ENCODE measurements around the gene ALPG.

The ALPG gene

DNA sequence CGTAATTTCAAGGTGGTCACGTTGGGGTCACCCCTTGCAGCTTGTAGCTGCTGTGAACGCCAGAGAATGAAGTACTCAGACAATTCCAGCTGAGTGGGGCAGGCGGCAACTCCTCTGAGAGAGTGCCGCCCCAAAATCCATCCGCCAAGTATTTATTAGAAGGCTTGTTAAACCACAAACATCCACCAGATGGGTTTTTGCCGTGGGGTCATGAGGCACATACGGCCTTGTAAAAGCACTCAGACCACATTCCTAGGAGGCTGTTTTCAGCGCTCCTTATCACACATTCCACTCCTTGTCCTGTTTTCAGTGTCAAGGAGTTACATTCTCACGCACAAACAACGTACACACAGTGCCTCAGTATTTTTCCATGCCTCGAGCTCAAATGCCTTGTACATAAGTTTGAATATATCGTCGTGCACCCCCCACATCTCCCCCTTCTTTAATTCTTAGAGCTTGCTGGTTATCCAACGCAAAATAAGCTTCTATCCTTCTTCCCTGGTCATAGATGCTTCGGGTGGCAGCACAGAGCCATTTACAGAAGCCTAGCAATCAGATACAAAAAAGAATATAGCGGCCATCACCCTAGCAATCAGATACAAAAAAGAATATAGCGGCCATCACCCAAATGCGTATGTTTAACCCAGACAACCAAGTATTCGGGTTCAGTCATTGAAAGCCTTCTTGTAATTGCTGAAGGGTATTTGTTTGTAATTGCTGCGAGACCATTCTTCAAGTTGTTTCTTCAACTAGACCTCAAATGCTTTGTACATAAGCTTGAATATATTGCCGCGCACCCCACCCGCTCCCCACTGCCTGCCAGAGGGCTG is 20.8 kb upstream of the ALPG start:
- Histone ChIP-seq H4K20me1 (ENCODE audit: low read depth, low read length) (no peaks in the 10 kb centered on the region), H3K9ac (ENCODE audit: low read length) (no peak overlapping the region), H3K79me2 (ENCODE audit: insufficient read depth, low read length) (no peaks in the 10 kb centered on the region), H3F3A (ENCODE audit: insufficient read depth) (no peaks in the 10 kb centered on the region), H3K36me3 (ENCODE audit: low read length) (no peaks in the 10 kb centered on the region), H3K9me2 (replicated peaks; ENCODE audit: insufficient read depth, low read length) (no peaks in the 10 kb centered on the region), H3K27me3 (ENCODE audit: low read length) (no peaks in the 10 kb centered on the region), H3K9me3 (ENCODE audit: insufficient read depth, low read length) (no peaks in the 10 kb centered on the region), H3K4me2 (ENCODE audit: low read depth, low read length, poor library complexity, severe bottlenecking) (no peak overlapping the region), H2AFZ (ENCODE audit: low read depth, low read length, severe bottlenecking) (no peak overlapping the region), H3K4me3 (ENCODE audit: insufficient read depth, low read length, poor library complexity, severe bottlenecking) (no peak overlapping the region), H3K27ac (ENCODE audit: low read depth, low read length) (no peak overlapping the region)
- no peak for TF ChIP-seq EZH2phosphoT487 (conservative IDR thresholded peaks at IDR 0.05; ENCODE audit: low read length)
- TF ChIP-seq, protein P1, sequence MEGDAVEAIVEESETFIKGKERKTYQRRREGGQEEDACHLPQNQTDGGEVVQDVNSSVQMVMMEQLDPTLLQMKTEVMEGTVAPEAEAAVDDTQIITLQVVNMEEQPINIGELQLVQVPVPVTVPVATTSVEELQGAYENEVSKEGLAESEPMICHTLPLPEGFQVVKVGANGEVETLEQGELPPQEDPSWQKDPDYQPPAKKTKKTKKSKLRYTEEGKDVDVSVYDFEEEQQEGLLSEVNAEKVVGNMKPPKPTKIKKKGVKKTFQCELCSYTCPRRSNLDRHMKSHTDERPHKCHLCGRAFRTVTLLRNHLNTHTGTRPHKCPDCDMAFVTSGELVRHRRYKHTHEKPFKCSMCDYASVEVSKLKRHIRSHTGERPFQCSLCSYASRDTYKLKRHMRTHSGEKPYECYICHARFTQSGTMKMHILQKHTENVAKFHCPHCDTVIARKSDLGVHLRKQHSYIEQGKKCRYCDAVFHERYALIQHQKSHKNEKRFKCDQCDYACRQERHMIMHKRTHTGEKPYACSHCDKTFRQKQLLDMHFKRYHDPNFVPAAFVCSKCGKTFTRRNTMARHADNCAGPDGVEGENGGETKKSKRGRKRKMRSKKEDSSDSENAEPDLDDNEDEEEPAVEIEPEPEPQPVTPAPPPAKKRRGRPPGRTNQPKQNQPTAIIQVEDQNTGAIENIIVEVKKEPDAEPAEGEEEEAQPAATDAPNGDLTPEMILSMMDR (IDR thresholded peaks at IDR 0.05; ENCODE audit: insufficient read depth, low read length, poor library complexity, severe bottlenecking) = no peak

GRCh38 chr2:232386490-232386739 is 20.2 kb upstream of the ALPG start:
- Histone ChIP-seq H3K27me3 (ENCODE audit: low read length) (no peaks in the 10 kb centered on the region), H3K9ac (ENCODE audit: low read length) (no peak overlapping the region), H2AFZ (ENCODE audit: low read depth, low read length, severe bottlenecking) (no peak overlapping the region), H3K36me3 (ENCODE audit: low read length) (no peaks in the 10 kb centered on the region), H3F3A (ENCODE audit: insufficient read depth) (no peaks in the 10 kb centered on the region), H4K20me1 (ENCODE audit: low read depth, low read length) (no peaks in the 10 kb centered on the region), H3K9me2 (replicated peaks; ENCODE audit: insufficient read depth, low read length) (no peaks in the 10 kb centered on the region), H3K9me3 (ENCODE audit: insufficient read depth, low read length) (no peaks in the 10 kb centered on the region), H3K4me3 (ENCODE audit: insufficient read depth, low read length, poor library complexity, severe bottlenecking) (no peak overlapping the region), H3K27ac (ENCODE audit: low read depth, low read length) (no peak overlapping the region), H3K4me2 (ENCODE audit: low read depth, low read length, poor library complexity, severe bottlenecking) (no peak overlapping the region), H3K79me2 (ENCODE audit: insufficient read depth, low read length) (no peaks in the 10 kb centered on the region)
- TF ChIP-seq EZH2phosphoT487 (conservative IDR thresholded peaks at IDR 0.05; ENCODE audit: low read length) = no peak
- TF ChIP-seq, protein P1 (IDR thresholded peaks at IDR 0.05; ENCODE audit: insufficient read depth, low read length, poor library complexity, severe bottlenecking) = no peak

- H3F3A ChIP-seq (ENCODE audit: insufficient read depth) = no peaks in the 10 kb centered on the region
- no peaks in the 10 kb centered on the region for H4K20me1 ChIP-seq (ENCODE audit: low read depth, low read length)
- H2AFZ ChIP-seq (ENCODE audit: low read depth, low read length, severe bottlenecking) = no peak overlapping the region
- H3K27me3 ChIP-seq (ENCODE audit: low read length) = no peaks in the 10 kb centered on the region
- H3K9ac ChIP-seq (ENCODE audit: low read length) = no peak overlapping the region
- H3K36me3 ChIP-seq (ENCODE audit: low read length) = no peaks in the 10 kb centered on the region
- H3K9me3 ChIP-seq (ENCODE audit: insufficient read depth, low read length) = no peaks in the 10 kb centered on the region
- H3K4me3 ChIP-seq (ENCODE audit: insufficient read depth, low read length, poor library complexity, severe bottlenecking) = no peak overlapping the region
- no peak overlapping the region for H3K4me2 ChIP-seq (ENCODE audit: low read depth, low read length, poor library complexity, severe bottlenecking)
- TF ChIP-seq EZH2phosphoT487 (conservative IDR thresholded peaks at IDR 0.05; ENCODE audit: low read length) = no peak
- TF ChIP-seq, protein P1 (IDR thresholded peaks at IDR 0.05; ENCODE audit: insufficient read depth, low read length, poor library complexity, severe bottlenecking) = no peak
- no peaks in the 10 kb centered on the region for H3K9me2 ChIP-seq (replicated peaks; ENCODE audit: insufficient read depth, low read length)
- H3K27ac ChIP-seq (ENCODE audit: low read depth, low read length) = no peak overlapping the region
- H3K79me2 ChIP-seq (ENCODE audit: insufficient read depth, low read length) = no peaks in the 10 kb centered on the region
Measured at GRCh38 chr2:232386740-232387450, 19.7 kb upstream of the ALPG start.
